NCI-H2081 (cell line): Measurements from ENCODE around the gene HABP4.
"Not testable (repeated sequence)": the region's sequence is repeated elsewhere in the genome, so short reads cannot be mapped to it uniquely, and the experiment has no call there.

ENCODE experiments used
- DNase-seq, 2 experiments: peaks; one replicate each; lab custom pipeline; 2025; lab: John Stamatoyannopoulos, UW

The HABP4 gene

GRCh38 chr9:96498796-96499195, 48.8 kb downstream of the HABP4 start:
- no peak for DNase-seq

GRCh38 chr9:96499257-96499656, 49.3 kb downstream of the HABP4 start:
- no peak for DNase-seq

GRCh38 chr9:96500696-96501632, 51.0 kb downstream of the HABP4 start:
- DNase-seq: no peak

- DNase-seq: no peak
These were observed 51.9 kb downstream of the HABP4 start for GRCh38 chr9:96501633-96502538.

GRCh38 chr9:96502539-96503373, 52.8 kb downstream of the HABP4 start:
- DNase-seq: no peak

- not testable (repeated sequence) for DNase-seq
These were observed 53.4 kb downstream of the HABP4 start for GRCh38 chr9:96503374-96503748.

- no peak for DNase-seq
These were observed 53.9 kb downstream of the HABP4 start for GRCh38 chr9:96503918-96504317.

GRCh38 chr9:96505316-96505991, 55.5 kb downstream of the HABP4 start:
- no peak for DNase-seq

GRCh38 chr9:96508227-96508940, 58.4 kb downstream of the HABP4 start:
- no peak for DNase-seq

- no peak for DNase-seq
These were observed 59.1 kb downstream of the HABP4 start for GRCh38 chr9:96509026-96509425.

GRCh38 chr9:96509848-96510247, 59.9 kb downstream of the HABP4 start:
- DNase-seq: no peak

- no peak for DNase-seq
These were observed 60.3 kb downstream of the HABP4 start for GRCh38 chr9:96510258-96510657.

GRCh38 chr9:96512240-96512639, 62.3 kb downstream of the HABP4 start:
- no peak for DNase-seq

GRCh38 chr9:96513622-96514021, 63.7 kb downstream of the HABP4 start:
- DNase-seq: no peak

GRCh38 chr9:96514108-96514799, 64.3 kb downstream of the HABP4 start:
- DNase-seq: no peak

- DNase-seq: no peak
These were observed 64.8 kb downstream of the HABP4 start for GRCh38 chr9:96514800-96515158.

GRCh38 chr9:96515621-96516470, 65.9 kb downstream of the HABP4 start:
- DNase-seq: no peak

- no peak for DNase-seq
These were observed 69.1 kb downstream of the HABP4 start for GRCh38 chr9:96519095-96519494.

- no peak for DNase-seq
These were observed 69.8 kb downstream of the HABP4 start for GRCh38 chr9:96519787-96520186.
